Type B pancreatic cell (in vitro differentiated cells): ENCODE measurements around the gene KCNMB1. TPM values are rescaled to one million over a fixed set of nuclear protein-coding genes. Genes with fewer than 3 reads are reported as not detected.

Experiments
- DNase-seq: peaks from one replicate; pipeline ENCODE4 v3.0.0; 2021; ENCODE audit warnings: mixed read lengths; ENCODE audit not compliant: unreplicated experiment; ENCODE audit errors: extremely low spot score
- H3K27ac Mint-ChIP-seq: 2 replicates; pipeline ENCODE4 v1.8.0; 2021; ENCODE audit warnings: mild to moderate bottlenecking, mixed read lengths
- H3K27me3 Mint-ChIP-seq: 2 replicates; pipeline ENCODE4 v1.8.0; 2021; ENCODE audit warnings: mixed read lengths
- H3K36me3 Mint-ChIP-seq: 2 replicates; pipeline ENCODE4 v1.8.0; 2021; ENCODE audit warnings: mixed read lengths
- H3K4me1 Mint-ChIP-seq: one replicate; pipeline ENCODE4 v1.8.0; 2021; ENCODE audit warnings: mixed read lengths; ENCODE audit not compliant: unreplicated experiment
- H3K4me3 Mint-ChIP-seq: 2 replicates; pipeline ENCODE4 v1.8.0; 2021; ENCODE audit warnings: mild to moderate bottlenecking, mixed read lengths
- H3K9me3 Mint-ChIP-seq: 2 replicates; pipeline ENCODE4 v1.8.0; 2021; ENCODE audit warnings: mixed read lengths
- total RNA-seq: library from RNA; stranded (reverse); gene quantifications from 2 replicates; pipeline ENCODE4 v1.2.1, GENCODE V29; 2021; ENCODE audit warnings: low replicate concordance
- TF ChIP-seq, protein P1 (sequence below): fragments of 200-600 bp; sonication (generic); conservative IDR thresholded peaks from 2 replicates; pipeline ENCODE4 v1.5.0; 2021; ENCODE audit warnings: antibody characterized with exemption, mild to moderate bottlenecking

Gene KCNMB1
- total RNA-seq, 1 donor from 2014 or later = 0.34 TPM

DNA sequence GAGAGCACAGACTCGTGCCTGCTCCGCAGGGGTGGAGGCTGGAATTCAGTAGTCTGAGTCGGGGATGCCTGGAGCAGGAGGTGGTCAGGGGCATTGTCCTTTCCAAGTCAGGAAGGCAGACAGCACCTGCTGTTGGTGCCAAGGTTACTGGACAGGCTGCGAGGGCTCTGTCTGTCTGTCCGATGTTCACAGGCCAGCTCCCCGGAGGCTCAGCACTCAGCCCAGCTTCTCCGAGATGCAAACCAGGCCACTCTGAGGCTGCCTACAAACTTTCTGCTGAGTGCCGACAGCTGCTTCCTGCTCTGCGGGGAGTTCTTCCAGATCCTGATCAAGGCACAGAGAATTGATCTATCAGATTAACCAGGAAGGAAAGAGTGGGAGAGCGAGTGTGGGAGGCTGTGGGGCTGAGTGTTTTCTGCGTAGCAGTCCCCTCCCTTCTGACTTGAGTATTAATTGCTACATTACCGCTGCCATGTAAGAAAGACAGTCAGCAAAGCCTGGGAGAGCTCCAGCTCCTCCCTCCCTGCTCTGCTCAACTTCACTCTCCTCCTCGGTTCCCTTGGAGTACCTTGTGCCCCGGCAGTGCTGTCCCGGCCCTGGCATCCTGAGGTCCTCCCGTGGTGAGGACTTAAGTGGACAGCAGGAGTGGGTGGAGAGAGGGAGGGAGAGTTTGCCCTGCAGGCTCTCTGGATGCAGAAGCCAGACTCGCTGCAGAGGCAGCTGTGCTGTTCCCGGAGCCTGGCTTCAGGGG lies 36.0 kb downstream of the KCNMB1 start:
- Mint-ChIP-seq H3K27ac (no peak overlapping the region), H3K36me3 (no peaks in the 10 kb centered on the region), H3K27me3 (peaks cover 60% of the 10 kb centered on the region), H3K9me3 (no peaks in the 10 kb centered on the region), H3K4me3 (peak overlapping the region; percentile 59), H3K4me1 (peaks cover 35% of the 10 kb centered on the region)
- TF ChIP-seq, protein P1, sequence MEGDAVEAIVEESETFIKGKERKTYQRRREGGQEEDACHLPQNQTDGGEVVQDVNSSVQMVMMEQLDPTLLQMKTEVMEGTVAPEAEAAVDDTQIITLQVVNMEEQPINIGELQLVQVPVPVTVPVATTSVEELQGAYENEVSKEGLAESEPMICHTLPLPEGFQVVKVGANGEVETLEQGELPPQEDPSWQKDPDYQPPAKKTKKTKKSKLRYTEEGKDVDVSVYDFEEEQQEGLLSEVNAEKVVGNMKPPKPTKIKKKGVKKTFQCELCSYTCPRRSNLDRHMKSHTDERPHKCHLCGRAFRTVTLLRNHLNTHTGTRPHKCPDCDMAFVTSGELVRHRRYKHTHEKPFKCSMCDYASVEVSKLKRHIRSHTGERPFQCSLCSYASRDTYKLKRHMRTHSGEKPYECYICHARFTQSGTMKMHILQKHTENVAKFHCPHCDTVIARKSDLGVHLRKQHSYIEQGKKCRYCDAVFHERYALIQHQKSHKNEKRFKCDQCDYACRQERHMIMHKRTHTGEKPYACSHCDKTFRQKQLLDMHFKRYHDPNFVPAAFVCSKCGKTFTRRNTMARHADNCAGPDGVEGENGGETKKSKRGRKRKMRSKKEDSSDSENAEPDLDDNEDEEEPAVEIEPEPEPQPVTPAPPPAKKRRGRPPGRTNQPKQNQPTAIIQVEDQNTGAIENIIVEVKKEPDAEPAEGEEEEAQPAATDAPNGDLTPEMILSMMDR = no peak
- no peak for DNase-seq

DNA sequence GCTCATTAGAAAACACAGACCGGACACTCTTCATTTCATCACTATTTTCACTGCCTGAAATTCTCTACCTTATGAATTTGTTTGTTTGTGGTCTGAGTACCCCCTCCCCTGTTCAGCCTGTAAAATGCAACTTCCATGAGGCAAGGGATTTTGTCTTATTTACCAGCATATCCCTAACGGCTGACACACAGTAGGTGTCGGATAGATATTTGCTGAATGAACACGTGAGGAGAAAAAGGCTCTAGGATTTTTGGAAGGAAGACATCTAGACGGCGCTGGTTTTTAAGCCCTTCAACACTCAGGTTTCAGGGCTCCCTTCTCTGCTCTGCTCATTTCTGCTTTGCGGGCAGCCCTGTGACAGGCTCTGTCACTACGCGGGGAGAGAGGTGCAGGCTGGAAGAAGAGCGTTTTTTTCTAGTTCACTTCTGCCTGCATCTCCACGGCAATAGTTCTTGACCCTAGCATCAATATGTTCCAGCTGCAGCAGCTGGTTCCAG lies 41.0 kb downstream of the KCNMB1 start:
- DNase-seq = no peak
- peaks cover 35% of the 10 kb centered on the region for H3K4me1 Mint-ChIP-seq
- peak overlapping the region; percentile 11 for H3K4me3 Mint-ChIP-seq
- no peak overlapping the region for H3K27ac Mint-ChIP-seq
- TF ChIP-seq, protein P1 = peak; percentile 44
- peaks cover 46% of the 10 kb centered on the region for H3K27me3 Mint-ChIP-seq
- peaks cover 5% of the 10 kb centered on the region for H3K36me3 Mint-ChIP-seq
- H3K9me3 Mint-ChIP-seq = peaks cover 7% of the 10 kb centered on the region

DNA sequence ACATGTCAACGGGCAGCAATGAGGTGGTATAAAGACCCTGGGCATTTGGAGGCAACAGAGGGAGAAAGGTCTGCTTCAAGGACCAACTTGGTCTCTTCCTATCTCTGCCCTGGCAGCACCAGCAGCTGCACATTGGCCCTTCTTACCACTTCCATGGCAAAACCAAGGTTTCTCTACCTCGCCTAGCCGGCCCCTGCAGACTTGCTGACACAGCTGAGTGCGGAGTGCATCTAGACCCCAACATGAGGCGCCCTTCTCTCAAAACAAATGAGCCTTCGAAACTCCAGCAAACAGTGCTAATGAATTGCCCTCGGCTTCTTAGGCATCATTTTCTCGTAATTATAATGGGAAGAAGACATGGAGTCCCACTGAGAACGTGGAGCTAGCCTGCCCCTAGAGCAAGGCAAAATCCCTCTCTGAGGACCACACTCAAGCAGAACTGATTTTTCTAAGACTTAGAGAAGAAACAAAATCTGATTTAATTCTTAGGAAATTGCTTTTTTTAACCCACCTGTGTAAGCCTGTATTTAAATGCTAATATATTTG lies 42.1 kb downstream of the KCNMB1 start:
- TF ChIP-seq, protein P1 = no peak
- no peak for DNase-seq
- Mint-ChIP-seq H3K27me3 (peaks cover 39% of the 10 kb centered on the region), H3K9me3 (peaks cover 7% of the 10 kb centered on the region), H3K36me3 (peaks cover 5% of the 10 kb centered on the region), H3K27ac (no peak overlapping the region), H3K4me1 (peaks cover 32% of the 10 kb centered on the region), H3K4me3 (no peak overlapping the region)

DNA sequence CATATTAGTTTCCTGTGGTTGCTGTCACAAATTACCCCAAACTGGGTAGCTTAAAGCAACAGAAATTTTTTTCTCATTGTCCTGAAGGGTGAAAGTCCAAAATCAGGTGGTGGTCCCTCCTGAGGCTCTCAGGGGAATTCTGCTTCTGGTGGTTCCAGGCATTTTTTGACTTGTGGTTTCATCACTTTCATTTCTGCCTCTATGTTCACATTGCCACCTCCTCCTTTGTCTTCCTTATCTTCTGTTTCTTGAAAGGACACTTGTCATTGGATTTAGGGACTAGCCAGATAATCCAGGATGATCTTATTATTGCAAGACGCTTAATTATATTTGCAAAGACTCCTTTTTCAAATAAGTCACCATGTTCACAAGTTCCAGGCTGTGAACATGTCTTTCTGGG lies 43.2 kb downstream of the KCNMB1 start:
- Mint-ChIP-seq H3K4me1 (peaks cover 32% of the 10 kb centered on the region), H3K27me3 (peaks cover 34% of the 10 kb centered on the region), H3K9me3 (peaks cover 7% of the 10 kb centered on the region), H3K4me3 (no peak overlapping the region), H3K27ac (no peak overlapping the region), H3K36me3 (peaks cover 5% of the 10 kb centered on the region)
- TF ChIP-seq, protein P1 = no peak
- no peak for DNase-seq

DNA sequence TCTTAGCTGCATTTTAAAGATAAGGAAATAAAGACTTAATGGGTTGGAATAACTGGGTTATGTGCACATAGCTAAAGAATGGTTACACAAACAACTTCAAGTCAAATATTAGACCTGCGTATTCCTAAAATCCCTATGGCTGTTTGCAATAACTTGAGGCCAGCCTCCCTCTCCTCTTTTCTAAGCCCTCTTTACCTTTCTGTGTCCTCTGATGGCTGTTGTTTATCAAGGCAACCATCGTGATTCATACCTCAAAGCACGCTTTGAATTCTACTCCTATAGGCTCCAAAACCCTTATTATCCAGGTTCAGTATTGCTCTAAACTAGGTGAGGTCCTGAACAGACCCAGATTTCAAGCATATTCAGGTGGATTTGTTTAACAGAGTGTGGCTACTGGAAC lies 46.0 kb downstream of the KCNMB1 start:
- Mint-ChIP-seq H3K4me3 (no peak overlapping the region), H3K27me3 (peaks cover 17% of the 10 kb centered on the region), H3K27ac (no peak overlapping the region), H3K9me3 (peaks cover 7% of the 10 kb centered on the region), H3K36me3 (peaks cover 5% of the 10 kb centered on the region), H3K4me1 (peaks cover 31% of the 10 kb centered on the region)
- DNase-seq = no peak
- TF ChIP-seq, protein P1 = no peak
